ENCODE measurements around the gene EXOC6B.

EXOC6B gene

DNA sequence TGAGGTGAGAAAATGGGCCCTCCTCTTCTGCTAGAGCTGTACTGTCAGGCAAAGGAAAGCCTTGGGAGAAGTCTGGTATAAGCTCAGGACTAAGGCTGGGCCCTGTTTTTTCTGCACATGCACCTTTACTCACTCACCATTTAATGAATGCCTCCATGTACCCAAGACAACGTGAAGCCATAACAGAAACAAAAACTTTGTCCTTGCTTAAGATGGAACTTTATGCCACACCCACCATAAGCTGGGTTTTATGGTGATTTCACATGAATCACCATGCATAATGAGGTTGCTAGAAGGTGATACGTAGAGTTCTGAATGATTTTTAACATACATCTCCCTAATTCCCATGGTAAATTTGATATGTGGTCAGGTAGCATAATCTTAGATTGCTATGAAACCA is 614.5 kb downstream of the EXOC6B start:
- DNase-seq (ENCODE audit: low read depth): no peak

DNA sequence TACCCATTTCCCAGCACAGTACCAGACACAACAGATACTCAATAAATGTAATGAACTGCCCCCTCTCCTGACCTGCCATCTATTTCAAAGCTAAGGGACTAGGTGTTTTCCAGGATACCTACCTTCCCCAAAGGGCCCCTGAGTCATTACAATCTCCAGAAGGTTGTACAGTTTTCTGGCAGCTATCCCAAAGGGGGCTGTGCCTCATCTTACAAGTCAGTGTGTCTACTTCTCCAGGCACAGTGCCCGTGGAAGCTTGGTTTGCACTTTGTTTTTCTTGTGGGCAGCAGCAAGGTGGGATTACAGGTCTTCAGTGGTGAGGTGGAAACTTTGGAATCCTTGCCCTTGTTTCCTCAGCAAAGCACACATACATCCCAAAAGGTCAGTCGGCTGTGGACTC is 615.4 kb downstream of the EXOC6B start:
- DNase-seq (ENCODE audit: low read depth): no peak

DNA sequence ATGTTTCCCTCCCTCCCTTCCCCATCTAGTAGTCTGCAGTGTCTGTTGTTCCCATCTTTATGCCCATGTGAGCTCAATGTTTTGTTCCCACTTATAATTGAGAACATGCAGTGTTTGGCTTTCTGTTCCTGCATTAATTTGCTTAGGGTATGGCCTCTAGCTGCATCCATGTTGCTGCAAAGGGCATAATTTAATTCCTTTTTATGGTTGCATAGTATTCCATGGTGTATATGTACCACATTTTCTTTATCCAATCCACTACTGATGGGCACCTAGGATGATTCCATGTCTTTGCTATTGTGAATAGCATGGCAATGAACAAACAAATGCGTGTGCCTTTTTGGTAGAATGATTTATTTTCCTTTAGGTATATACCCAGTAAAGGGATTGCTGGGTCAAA is 617.6 kb downstream of the EXOC6B start:
- DNase-seq (ENCODE audit: low read depth): no peak

DNA sequence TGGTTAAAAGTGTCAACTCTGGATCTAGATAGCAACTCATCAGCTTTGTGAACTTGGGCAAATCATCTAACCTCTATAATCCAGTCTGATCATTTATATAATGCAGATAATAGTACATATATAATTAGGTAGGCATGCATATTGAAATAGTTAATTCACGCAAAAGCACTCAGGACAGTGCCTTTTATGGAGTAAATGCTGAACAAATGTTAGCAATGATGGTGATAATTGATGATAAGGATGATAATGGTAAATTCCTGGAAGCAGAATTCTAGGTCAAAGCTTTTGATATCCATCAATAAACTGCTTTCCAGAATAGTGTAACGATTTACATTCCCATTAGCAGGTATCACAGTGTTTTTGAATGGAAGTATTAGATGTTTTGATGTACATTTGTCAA is 618.5 kb downstream of the EXOC6B start:
- DNase-seq (ENCODE audit: low read depth): no peak

DNA sequence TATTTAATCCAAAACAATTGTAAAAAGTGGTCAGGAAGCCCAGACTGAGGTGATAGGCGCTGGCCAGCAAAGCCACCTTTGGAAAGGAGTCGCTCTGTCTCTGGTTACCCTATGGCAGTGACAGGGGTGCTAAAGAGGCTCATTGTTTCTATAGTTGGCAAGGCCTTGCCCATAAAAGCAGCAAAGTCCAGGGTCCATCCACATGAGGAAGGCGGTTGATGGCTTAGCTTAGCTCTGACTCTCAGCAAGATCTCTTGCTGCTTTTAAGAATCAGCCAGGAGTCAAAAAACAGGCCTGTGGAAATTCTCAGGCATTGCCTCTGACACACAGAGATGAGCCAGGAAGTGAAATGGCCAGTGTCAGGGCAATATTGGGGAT is 620.3 kb downstream of the EXOC6B start:
- no peak for DNase-seq (ENCODE audit: low read depth)

DNA sequence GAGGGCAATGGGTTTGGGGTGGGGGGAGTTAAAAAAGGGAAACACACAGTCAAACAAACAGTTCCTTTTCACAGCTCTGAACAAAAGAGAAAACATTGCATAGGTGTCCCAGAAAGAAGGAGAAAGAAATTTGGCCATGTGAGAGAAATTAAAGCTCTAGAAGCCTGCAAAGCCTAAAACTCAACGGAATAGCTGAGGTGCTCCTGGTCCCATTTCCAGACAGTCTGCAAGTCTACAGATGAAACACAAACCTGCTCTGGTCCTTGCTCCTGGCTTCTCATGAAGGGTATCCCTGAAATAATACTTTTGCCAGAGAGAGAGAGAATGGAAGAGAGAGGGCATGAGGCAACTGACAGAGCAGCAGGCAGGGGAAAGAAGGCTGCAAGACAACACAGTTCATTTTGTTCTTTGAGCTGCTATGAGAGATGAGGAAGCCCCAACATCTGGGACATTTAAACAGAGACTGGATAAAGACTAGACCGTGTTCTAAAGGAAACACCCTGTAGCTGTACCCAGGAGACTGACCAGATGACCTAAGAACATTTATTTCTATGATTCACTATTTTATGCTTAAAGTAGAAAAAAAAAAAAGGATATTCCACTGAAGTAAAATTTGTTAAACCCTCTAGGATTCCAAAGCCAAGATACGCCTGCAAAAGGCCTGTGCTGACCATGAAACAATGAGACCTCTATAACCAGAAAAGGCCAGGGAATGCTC is 620.9 kb downstream of the EXOC6B start:
- DNase-seq (ENCODE audit: low read depth): no peak

DNA sequence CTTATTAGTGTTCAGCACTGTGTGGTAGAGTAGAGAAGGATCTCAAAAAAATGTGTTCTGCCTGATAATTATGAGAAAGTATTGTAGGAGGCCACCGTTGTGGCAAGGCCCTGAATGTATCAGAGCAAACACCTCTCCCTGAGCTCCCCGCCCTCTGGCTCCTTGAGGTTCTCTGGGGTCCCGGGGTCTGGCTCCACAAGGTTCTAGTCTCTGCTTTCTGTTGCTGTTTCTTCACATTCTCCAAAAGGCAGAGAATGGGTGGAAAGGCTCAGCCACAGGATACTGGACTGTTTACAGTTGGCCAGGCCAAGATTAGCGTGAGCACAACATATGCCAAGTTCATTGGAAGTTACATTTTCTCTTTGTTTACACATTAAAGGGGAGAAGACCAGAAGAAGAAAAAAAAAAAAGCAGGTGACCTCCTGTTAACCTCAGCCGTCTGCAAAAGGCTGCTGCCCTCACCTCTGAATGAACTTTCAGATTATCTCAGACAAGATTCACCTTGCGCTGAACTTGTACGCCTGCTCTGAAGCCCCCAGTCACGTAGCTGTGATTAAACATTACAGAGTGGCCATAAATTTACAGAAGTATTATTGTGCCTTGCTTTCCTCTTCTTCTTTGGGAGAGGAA is 621.6 kb downstream of the EXOC6B start:
- no peak for DNase-seq (ENCODE audit: low read depth)

DNA sequence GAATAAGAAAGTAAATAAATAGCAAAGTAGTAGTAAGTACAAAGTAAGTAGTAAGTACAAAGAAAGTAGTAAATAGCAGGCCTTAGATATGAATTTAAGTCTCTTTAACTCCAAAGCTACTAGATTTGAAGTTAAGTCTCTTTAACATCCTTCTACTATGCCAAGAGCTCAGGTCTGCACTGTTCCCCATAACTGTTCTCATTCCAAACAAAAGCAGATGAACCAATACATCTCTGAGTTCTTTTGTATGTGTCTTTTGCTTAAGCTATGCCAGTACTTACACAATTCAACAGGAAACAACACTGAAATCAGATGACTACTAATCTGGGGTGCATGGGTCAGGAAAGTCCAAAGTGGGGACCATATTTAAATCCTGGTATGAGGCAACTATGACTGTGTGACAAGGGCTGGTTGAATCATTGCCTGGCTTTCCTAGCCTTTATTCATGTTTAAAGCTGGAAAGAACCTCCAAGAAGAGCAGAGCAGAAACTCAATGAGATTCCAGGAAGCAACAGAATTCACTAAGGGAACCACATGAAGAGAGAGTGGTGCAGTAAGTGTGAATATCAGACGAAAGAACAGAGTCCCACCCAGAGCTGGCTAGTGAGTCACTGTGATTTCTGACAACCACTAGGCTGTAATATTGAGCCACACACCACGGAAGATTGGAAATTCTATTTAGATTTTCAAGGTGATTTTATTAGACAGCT is 627.1 kb downstream of the EXOC6B start:
- DNase-seq (ENCODE audit: low read depth): no peak

DNA sequence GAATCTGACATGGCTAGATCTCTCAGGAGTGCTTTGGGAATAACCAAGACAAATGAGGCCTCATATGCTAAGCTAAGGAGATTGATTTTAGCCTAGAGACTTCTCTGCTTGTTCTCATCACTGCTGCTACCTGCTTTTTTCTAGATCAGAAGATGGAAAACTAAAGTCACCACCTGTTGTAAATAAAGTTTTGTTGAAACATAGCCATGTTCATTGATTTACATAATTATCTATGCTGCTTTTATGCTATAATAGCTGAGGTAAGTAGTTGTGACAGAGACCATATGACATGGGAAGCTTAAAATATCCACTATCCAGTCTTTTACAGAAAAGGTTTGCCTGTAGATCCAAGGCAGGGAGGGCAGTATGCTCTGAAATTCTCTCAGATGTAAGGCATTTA is 632.1 kb downstream of the EXOC6B start:
- DNase-seq (ENCODE audit: low read depth): no peak

DNA sequence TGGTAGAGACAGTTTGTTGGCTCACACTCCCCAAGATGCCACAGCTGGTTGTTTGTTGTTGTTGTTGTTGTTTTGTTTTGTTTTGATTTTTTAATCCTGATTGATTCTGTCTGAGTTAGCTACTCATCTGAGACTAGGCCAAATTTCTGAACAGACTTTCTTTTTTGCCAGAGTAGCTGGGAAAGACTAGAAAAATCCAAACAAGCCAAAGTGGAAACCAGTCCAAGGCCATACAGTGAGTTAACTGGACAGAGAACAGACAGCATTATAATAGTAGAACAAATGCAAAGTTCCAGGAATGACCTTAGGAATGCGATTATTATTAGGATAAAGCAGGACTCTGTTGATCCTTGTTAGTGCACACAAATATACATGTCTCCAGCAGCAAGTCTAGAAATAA is 634.4 kb downstream of the EXOC6B start:
- DNase-seq (ENCODE audit: low read depth): no peak

DNA sequence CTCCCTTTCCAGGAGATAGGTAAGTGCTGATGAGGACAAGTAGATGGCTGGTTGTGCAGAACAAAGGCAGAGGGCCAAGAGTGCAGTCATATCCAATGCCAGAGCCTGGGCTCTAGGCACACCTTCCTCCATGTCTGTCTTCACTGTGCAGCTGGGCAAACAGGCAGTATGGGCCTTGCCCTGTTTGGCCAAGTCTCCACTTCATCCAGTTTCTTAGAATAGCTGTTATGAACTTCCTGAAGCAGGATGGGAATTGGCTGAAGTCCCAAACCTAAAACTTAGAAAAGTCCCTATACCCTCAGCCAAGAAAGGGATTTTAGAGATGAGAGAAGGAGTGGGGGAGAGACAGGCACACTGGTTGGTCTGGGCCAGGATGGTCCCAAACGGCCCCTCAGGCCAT is 640.6 kb downstream of the EXOC6B start:
- DNase-seq (ENCODE audit: low read depth): no peak

DNA sequence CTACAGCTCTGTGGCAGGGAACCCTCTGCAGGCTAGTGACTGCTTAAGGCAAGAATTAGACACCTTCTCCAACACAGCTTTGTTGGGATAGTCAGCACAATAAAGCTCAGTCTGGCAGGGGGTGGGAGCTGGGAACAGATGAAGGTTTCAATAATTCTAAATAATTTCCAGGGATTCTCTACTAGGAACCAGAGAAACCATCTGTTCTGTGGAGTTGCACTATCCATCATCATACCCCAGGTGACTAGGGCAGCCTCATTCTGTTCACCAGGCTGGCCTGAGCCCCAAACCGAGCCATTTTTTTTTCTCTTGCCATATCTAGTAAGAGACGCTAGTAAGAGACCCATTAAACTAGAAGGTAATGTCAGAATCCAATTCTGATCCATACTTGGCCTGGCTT is 642.4 kb downstream of the EXOC6B start:
- no peak for DNase-seq (ENCODE audit: low read depth)

DNA sequence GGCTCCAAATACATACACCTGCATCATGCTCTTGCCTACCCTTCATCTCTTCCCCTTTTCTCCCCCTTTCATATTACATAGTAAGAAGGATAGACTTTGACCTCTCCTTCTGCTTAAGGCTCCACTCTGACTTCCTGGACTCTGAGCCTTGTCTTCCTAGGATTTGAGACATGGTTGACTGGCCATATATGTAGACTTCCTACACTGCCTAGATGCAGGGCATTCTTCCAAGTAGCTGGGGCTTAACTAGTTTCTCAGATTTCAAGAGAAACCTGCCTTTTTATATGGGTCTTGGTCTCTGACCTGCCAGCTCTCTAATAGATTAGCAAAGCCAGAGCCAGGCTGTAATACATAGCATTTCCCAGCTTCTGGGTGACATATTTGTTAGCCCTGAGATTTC is 642.8 kb downstream of the EXOC6B start:
- DNase-seq (ENCODE audit: low read depth): no peak

DNA sequence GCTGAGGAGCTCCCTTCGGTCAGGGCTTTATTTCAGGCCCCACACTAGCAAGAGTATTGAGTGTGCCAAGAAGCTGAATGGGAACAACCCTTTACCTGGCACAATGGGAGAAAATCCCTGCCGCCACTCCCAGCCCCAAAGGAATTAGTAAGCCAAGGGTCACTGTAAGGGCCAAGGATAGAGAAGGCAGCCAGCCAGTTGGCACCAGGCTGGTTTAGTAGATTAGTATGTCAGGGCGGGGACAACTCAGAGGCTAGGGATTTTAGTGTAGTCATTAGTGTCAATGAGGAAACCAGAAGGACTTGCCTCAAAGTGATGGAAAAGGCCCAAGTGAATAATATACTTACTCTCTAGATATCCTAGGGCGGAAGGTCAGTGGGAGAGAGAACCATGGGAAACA is 643.3 kb downstream of the EXOC6B start:
- no peak for DNase-seq (ENCODE audit: low read depth)

DNA sequence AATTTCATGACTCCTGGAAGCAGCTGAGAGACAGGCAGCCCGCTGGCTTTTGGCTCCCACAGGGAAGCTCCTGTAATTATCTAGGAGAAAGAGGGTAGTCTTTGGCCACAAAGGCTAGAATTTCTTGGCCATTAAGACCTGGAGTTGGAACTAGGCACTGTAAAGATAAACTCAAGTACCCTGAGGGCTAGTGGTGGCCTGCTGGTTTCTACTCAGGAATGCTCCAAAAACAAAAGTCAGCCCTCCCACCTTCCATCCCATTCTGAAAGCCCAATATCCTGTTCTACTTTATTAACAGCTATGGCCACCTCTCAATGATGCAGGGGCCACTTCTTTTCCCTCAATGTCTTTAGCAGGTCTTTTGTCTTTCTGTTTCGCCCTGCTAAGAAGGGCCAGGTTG is 644.2 kb downstream of the EXOC6B start:
- no peak for DNase-seq (ENCODE audit: low read depth)

DNA sequence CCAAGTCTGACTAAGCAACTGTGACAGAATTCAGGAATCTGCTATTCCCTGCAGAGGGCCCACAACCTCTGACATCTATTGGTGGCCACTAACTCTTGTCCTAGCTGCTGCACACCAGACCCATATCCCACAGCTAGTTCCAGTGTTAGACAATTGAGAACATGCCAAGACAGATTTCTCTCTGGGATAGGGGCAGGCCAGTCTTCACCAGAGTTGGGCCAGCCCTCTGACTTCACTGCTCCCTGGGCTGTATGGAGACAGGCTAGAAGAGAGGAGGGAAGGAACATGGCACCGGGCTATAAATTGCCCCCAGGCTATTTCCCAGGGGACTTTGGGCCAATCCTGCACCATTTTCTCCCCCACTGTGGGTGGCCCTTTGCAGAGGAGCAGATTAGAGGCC is 645.5 kb downstream of the EXOC6B start:
- no peak for DNase-seq (ENCODE audit: low read depth)

DNA sequence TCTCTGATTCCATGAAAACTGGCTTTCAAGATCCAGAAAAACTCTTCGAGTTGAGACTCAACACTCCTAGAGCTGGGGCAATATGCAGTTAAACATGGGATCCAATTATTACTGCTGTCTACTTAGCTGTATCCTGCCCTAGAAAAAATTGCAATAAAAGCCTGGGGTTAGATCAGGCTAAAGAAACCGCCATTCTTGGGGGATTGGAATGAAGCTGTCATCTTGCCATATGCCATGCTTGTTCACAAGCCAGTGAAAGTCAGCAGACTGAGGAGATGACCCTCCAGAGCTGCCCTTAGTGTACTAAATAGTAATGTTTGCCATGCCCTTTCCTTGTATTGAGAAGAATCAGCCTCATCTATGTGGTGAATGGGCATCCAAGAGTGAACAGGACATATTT is 647.3 kb downstream of the EXOC6B start:
- DNase-seq (ENCODE audit: low read depth): no peak

DNA sequence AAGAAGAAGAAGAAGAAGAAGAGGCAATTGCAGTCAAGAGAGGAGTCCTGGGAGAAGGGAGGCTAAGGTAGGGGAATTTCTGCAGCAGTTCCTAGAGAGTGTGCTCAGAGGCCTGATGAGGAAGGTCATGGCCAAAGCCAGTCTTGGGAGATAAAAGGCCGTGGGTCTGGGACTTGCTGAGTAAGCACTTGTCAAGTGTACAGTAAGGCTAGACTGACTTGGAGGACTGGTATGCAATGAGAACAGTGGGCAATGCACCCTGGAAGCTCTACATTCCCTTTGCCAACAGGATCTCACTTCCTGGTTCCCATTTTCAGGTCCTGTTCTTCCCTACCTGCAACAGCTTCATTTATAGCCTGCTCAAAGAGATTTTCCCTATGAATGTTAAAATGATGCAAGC is 649.6 kb downstream of the EXOC6B start:
- DNase-seq (ENCODE audit: low read depth): no peak

DNA sequence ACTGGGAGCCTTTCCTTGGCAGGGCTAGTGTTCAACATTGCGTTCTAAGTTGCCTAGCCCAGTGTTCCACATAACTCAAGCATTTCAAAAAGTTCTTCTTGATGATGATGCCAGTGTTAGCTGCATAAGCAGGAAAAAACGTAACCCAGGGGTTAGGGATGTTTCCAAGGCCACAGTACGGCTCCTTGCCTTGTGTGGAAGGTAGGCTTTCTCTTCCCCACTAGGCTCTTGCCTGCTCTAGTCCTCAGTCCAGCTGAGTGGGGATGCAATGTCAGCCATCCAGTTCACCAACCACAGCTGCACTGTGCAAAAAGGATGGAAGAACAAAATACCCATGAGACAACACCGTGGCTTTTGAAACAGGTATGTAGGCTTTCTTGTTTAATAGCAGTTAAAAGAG is 650.2 kb downstream of the EXOC6B start:
- DNase-seq (ENCODE audit: low read depth): no peak

DNA sequence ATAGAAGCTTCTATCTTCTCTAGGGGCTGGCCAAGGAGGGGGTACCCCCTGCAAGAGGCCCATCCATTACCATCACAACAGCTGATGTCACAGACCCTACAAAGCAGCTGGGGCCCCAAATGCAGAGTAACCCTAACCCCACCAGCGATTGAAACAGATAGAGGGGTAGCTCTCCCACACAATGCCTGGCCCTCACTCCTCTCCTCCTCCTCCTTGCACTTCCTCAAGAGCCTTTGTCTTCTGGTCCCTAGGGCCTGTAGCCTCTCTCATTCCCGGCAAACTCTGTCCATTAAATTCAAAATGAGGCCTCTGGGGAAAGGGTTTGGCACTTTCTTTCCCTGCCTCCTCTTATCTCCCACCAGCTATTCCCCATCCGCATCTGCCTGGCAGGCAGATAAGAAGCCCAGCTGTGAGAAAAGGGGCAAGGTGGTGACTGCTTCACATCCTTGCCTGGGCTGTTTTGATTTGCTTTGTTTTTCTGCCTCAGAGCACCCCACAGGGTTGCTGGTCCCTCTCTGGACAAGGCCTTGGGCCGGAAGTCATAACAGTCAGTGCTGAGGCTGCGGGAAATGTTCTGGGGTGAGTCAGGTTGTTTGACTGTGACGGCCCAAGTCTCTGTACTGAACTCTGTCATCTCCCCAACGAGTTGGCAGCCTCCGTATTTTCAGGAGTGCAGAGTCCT is 652.1 kb downstream of the EXOC6B start:
- no peak for DNase-seq (ENCODE audit: low read depth)

DNA sequence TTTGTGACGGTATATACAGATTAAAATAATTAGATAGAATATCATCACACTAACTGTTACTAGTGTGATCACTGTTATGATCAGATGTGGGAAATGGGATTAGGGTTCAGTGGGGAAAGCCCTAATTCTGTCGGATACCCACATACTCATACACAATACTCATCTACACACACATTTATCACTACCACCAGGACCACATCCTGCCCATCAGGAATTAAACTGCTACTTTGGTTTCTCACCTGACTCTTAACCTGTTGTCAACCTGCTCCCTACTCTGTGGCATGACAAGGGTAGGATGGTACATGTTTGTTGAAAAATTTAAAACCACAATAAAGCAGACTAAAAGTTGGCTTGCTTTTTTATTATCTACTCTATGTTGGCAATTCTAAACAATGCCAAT is 653.4 kb downstream of the EXOC6B start:
- no peak for DNase-seq (ENCODE audit: low read depth)

DNA sequence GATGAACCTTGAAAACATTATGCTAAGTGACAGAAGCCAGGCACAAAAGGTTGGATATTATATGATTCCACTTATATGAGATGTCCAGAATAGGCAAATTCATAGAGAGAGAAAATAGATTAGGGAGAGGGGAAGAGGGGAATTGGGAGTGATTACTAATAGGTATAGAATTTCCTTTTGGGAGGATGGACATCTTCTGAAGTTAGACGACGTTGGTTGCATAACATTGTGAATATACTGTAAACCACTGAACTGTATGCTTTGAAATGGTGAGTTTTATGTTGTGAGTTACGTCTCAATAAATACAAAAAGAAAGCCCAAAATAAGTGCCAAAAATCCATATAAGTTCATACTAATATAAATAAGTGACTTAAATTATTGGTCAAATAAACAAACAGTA is 659.6 kb downstream of the EXOC6B start:
- no peak for DNase-seq (ENCODE audit: low read depth)

DNA sequence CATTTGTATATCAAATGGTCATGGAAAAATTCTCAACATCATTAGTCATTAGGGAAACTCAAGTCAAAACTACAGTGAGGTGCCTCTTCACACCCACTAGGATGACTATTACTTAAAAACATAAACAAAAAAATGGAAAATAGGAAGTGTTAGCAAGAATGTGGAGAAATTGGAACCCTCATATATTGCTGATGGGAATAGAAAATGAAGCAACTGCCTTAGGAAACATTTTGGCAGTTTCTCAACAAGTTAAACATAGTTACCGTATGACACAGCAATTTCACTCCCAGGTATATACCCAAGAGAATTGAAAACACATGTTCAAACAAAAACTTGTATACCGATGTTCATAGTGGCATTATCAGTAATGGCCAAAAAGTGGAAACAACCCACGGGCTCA is 660.0 kb downstream of the EXOC6B start:
- DNase-seq (ENCODE audit: low read depth): no peak

Data from activated T-cell treated with anti-CD3 and anti-CD28 coated beads for 1 hour (primary cell).